IPS-15b (cell line): ENCODE measurements around the gene NLRP4.

Experiments used
- H3K27me3 ChIP-seq: one replicate; pipeline ENCODE4 v1.6.1; 2013; ENCODE audit warnings: low read length; ENCODE audit not compliant: control insufficient read depth, insufficient read depth
- H3K36me3 ChIP-seq: one replicate; pipeline ENCODE4 v1.6.1; 2013; ENCODE audit warnings: low read length; ENCODE audit not compliant: control insufficient read depth, insufficient read depth
- H3K4me1 ChIP-seq: one replicate; pipeline ENCODE4 v1.6.1; 2013; ENCODE audit warnings: mild to moderate bottlenecking, low read length; ENCODE audit not compliant: control insufficient read depth, insufficient read depth
- H3K4me3 ChIP-seq: one replicate; pipeline ENCODE4 v1.5.1; 2013; ENCODE audit warnings: low read depth, low read length
- H3K9ac ChIP-seq: one replicate; pipeline ENCODE4 v1.6.1; 2013; ENCODE audit warnings: low read depth, mild to moderate bottlenecking, low read length
- H3K9me3 ChIP-seq: one replicate; pipeline ENCODE4 v1.6.1; 2013; ENCODE audit warnings: mild to moderate bottlenecking, low read length; ENCODE audit not compliant: control insufficient read depth, insufficient read depth

NLRP4 gene

GRCh38 chr19:55836340-55836739 lies at the start of gene NLRP4:
Gene NLRP4 (plus strand): TSS chr19:55836540. CDS start chr19:55852081, 15,541 bp downstream.
- Histone ChIP-seq H3K4me1 (no peaks in the 10 kb centered on the region), H3K27me3 (no peaks in the 10 kb centered on the region), H3K36me3 (no peaks in the 10 kb centered on the region), H3K9me3 (peaks cover 12% of the 10 kb centered on the region), H3K9ac (no peak within 1 kb of the TSS), H3K4me3 (no peak within 1 kb of the TSS)

GRCh38 chr19:55795021-55795420 lies 41.3 kb upstream of the NLRP4 start:
- Histone ChIP-seq H3K27me3 (no peaks in the 10 kb centered on the region), H3K4me1 (no peaks in the 10 kb centered on the region), H3K9ac (no peak overlapping the region), H3K9me3 (peaks cover 12% of the 10 kb centered on the region), H3K36me3 (no peaks in the 10 kb centered on the region), H3K4me3 (no peak overlapping the region)

- Histone ChIP-seq H3K9ac (no peak overlapping the region), H3K4me3 (no peak overlapping the region), H3K27me3 (no peaks in the 10 kb centered on the region), H3K9me3 (peaks cover 20% of the 10 kb centered on the region), H3K36me3 (no peaks in the 10 kb centered on the region), H3K4me1 (no peaks in the 10 kb centered on the region)
Observed at GRCh38 chr19:55801416-55801815, 34.9 kb upstream of the NLRP4 start.

- Histone ChIP-seq H3K27me3 (no peaks in the 10 kb centered on the region), H3K4me1 (no peaks in the 10 kb centered on the region), H3K4me3 (no peak overlapping the region), H3K9me3 (peaks cover 23% of the 10 kb centered on the region), H3K36me3 (no peaks in the 10 kb centered on the region), H3K9ac (no peak overlapping the region)
Observed at GRCh38 chr19:55802281-55802680, 34.1 kb upstream of the NLRP4 start.

- Histone ChIP-seq H3K9me3 (peaks cover 24% of the 10 kb centered on the region), H3K4me3 (no peak overlapping the region), H3K9ac (no peak overlapping the region), H3K36me3 (no peaks in the 10 kb centered on the region), H3K27me3 (no peaks in the 10 kb centered on the region), H3K4me1 (no peaks in the 10 kb centered on the region)
Observed at GRCh38 chr19:55809381-55810058, 26.8 kb upstream of the NLRP4 start.

GRCh38 chr19:55811340-55811739 lies 25.0 kb upstream of the NLRP4 start:
- H3K9ac ChIP-seq: no peak overlapping the region
- H3K36me3 ChIP-seq: no peaks in the 10 kb centered on the region
- no peak overlapping the region for H3K4me3 ChIP-seq
- H3K4me1 ChIP-seq: no peaks in the 10 kb centered on the region
- H3K9me3 ChIP-seq: peaks cover 31% of the 10 kb centered on the region
- no peaks in the 10 kb centered on the region for H3K27me3 ChIP-seq

- Histone ChIP-seq H3K4me3 (no peak overlapping the region), H3K27me3 (no peaks in the 10 kb centered on the region), H3K36me3 (no peaks in the 10 kb centered on the region), H3K9me3 (peaks cover 29% of the 10 kb centered on the region), H3K4me1 (no peaks in the 10 kb centered on the region), H3K9ac (no peak overlapping the region)
Observed at GRCh38 chr19:55812449-55812848, 23.9 kb upstream of the NLRP4 start.

- Histone ChIP-seq H3K9ac (no peak overlapping the region), H3K36me3 (no peaks in the 10 kb centered on the region), H3K4me3 (no peak overlapping the region), H3K4me1 (no peaks in the 10 kb centered on the region), H3K9me3 (peaks cover 36% of the 10 kb centered on the region), H3K27me3 (no peaks in the 10 kb centered on the region)
Observed at GRCh38 chr19:55813906-55814305, 22.4 kb upstream of the NLRP4 start.

- Histone ChIP-seq H3K4me3 (no peak overlapping the region), H3K4me1 (no peaks in the 10 kb centered on the region), H3K9ac (no peak overlapping the region), H3K9me3 (peaks cover 34% of the 10 kb centered on the region), H3K36me3 (no peaks in the 10 kb centered on the region), H3K27me3 (no peaks in the 10 kb centered on the region)
Observed at GRCh38 chr19:55820037-55820436, 16.3 kb upstream of the NLRP4 start.

- H3K9ac ChIP-seq: no peak overlapping the region
- no peaks in the 10 kb centered on the region for H3K36me3 ChIP-seq
- H3K4me1 ChIP-seq: no peaks in the 10 kb centered on the region
- H3K4me3 ChIP-seq: no peak overlapping the region
- peaks cover 2% of the 10 kb centered on the region for H3K9me3 ChIP-seq
- H3K27me3 ChIP-seq: no peaks in the 10 kb centered on the region
Observed at GRCh38 chr19:55830656-55831055, 5.7 kb upstream of the NLRP4 start.

GRCh38 chr19:55831846-55832245 lies 4.5 kb upstream of the NLRP4 start, which contains the start of gene NLRP11:
Gene NLRP11 (minus strand): TSS chr19:55831999. CDS start chr19:55818174, 13,825 bp downstream.
- H3K9ac ChIP-seq: no peak within 1 kb of the TSS
- H3K4me3 ChIP-seq: no peak within 1 kb of the TSS
- H3K27me3 ChIP-seq: no peaks in the 10 kb centered on the region
- H3K9me3 ChIP-seq: peaks cover 2% of the 10 kb centered on the region
- H3K4me1 ChIP-seq: no peaks in the 10 kb centered on the region
- no peaks in the 10 kb centered on the region for H3K36me3 ChIP-seq

- Histone ChIP-seq H3K4me1 (no peaks in the 10 kb centered on the region), H3K27me3 (no peaks in the 10 kb centered on the region), H3K9ac (no peak overlapping the region), H3K4me3 (no peak overlapping the region), H3K9me3 (peaks cover 10% of the 10 kb centered on the region), H3K36me3 (no peaks in the 10 kb centered on the region)
Observed at GRCh38 chr19:55832676-55833075, 3.7 kb upstream of the NLRP4 start.
